Ascending aorta (tissue), 2 donors: ENCODE results near the gene WDFY2. TPM values are rescaled to one million over a fixed set of nuclear protein-coding genes. Genes with fewer than 3 reads are reported as not detected.

ENCODE experiments used
- DNase-seq, 2 donors: peaks; one replicate each; pipeline ENCODE4 v3.0.0-alpha.2; 2019; ENCODE audit warnings: low spot score in 2 of 2
- H3K27ac ChIP-seq, 2 donors: fragments of 200-600 bp; sonication (generic); one replicate each; pipeline ENCODE4 v1.5.1; 2016 to 2017; ENCODE audit warnings: mild to moderate bottlenecking in 1 of 2
- H3K27me3 ChIP-seq: fragments of 200-600 bp; sonication (generic); one replicate; pipeline ENCODE4 v1.5.1; 2017
- H3K36me3 ChIP-seq, 2 donors: fragments of 200-600 bp; sonication (generic); one replicate each; pipeline ENCODE4 v1.5.1; 2016
- H3K4me1 ChIP-seq, 2 donors: fragments of 200-600 bp; sonication (generic); one replicate each; pipeline ENCODE4 v1.5.1; 2016 to 2017; ENCODE audit warnings: mild to moderate bottlenecking in 1 of 2
- H3K4me3 ChIP-seq, 2 donors: fragments of 200-600 bp; sonication (generic); one replicate each; pipeline ENCODE4 v1.5.1; 2016 to 2017; ENCODE audit warnings: mild to moderate bottlenecking in 1 of 2
- H3K9me3 ChIP-seq, 2 donors: fragments of 200-600 bp; sonication (generic); one replicate each; pipeline ENCODE4 v1.5.1; 2016
- intact Hi-C: fragments of 100-400 bp; cut with DNase I; formaldehyde crosslinking; loops from one replicate; pipeline ENCODE4 v1.15.1; 2023
- total RNA-seq: library from RNA; depleted of rRNA; stranded (reverse); fragments of >200 nt; gene quantifications from one replicate; pipeline ENCODE4 v1.1.0, GENCODE V29; 2016
- TF ChIP-seq, protein P1 (sequence below), 3 experiments: fragments of 200-600 bp in 2 of 3; fragments of 450-650 bp in 1 of 3; sonication (generic) in 2 of 3; IDR thresholded peaks; one replicate each; pipeline ENCODE4 v1.5.1; 2016 to 2019; ENCODE audit warnings: antibody characterized with exemption in 3 of 3, mild to moderate bottlenecking in 1 of 3, moderate library complexity in 1 of 3

WDFY2 gene, protein sequence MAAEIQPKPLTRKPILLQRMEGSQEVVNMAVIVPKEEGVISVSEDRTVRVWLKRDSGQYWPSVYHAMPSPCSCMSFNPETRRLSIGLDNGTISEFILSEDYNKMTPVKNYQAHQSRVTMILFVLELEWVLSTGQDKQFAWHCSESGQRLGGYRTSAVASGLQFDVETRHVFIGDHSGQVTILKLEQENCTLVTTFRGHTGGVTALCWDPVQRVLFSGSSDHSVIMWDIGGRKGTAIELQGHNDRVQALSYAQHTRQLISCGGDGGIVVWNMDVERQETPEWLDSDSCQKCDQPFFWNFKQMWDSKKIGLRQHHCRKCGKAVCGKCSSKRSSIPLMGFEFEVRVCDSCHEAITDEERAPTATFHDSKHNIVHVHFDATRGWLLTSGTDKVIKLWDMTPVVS
- total RNA-seq, result 6.1 TPM

DNA sequence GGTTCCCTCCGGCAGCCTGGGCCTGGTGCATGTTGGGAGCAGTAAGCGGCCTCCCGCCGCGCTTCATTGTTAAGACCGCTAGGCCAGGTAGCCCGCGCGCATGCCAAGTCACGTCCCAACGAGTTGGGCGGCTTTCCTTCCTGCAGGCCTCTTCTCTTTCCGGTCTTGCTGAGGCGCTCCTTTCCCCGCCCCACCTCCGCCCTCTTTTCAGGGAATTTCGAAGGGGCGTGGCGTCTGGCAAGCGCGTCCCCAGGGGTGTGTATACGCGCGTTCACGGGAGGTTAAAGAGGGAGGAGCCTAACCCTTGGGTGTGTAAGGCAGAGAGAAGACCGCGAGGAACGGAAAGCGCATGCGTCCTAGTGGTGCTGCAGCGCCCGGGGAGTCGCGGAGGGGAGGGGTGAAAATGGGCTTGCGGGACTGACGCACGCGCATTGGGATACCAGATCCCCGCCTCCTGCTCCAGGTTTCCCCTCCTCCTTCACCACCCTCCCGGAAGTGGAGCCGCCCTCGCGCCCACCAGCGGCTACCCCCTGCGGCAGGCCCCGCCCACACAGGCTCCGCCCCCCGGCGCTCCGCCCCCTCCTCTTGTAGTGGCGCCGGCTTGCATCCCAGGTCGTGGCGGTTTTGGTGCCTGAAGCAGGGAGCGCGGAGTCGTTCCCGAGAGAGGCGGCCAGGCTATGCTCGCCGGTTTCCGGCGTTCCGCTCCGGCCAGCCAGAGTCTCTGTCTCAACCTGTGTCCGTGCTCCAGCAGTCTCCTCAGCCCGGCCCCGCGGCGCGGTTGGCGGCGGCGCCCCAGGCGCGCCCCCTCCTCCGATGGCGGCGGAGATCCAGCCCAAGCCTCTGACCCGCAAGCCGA is at the start of gene WDFY2:
WDFY2 (plus strand) TSS at position 588 of the 856 bp plus-strand sequence; CDS start at position 814, 226 bp downstream.
- Histone ChIP-seq H3K27ac (peak within 1 kb of the TSS; percentile 84 to 89), H3K9me3 (no peaks in the 10 kb centered on the region), H3K36me3 (no peaks in the 10 kb centered on the region), H3K4me1 (peaks cover 0 to 8% of the 10 kb centered on the region in 2 donors), H3K27me3 (no peaks in the 10 kb centered on the region), H3K4me3 (peak within 1 kb of the TSS; percentile 79 to 90)
- DNase-seq, result peak; percentile 99 to 100
- TF ChIP-seq, protein P1, sequence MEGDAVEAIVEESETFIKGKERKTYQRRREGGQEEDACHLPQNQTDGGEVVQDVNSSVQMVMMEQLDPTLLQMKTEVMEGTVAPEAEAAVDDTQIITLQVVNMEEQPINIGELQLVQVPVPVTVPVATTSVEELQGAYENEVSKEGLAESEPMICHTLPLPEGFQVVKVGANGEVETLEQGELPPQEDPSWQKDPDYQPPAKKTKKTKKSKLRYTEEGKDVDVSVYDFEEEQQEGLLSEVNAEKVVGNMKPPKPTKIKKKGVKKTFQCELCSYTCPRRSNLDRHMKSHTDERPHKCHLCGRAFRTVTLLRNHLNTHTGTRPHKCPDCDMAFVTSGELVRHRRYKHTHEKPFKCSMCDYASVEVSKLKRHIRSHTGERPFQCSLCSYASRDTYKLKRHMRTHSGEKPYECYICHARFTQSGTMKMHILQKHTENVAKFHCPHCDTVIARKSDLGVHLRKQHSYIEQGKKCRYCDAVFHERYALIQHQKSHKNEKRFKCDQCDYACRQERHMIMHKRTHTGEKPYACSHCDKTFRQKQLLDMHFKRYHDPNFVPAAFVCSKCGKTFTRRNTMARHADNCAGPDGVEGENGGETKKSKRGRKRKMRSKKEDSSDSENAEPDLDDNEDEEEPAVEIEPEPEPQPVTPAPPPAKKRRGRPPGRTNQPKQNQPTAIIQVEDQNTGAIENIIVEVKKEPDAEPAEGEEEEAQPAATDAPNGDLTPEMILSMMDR (IDR thresholded peaks at IDR 0.05), result peak in 1 of 3 experiments; percentile 6
- intact Hi-C loops, result loop anchor here (1.0 to 10.0 kb wide), 6 partner anchors 111 to 1647 kb away; partner anchors contain the start of genes ALG11, INTS6 and SPRYD7

DNA sequence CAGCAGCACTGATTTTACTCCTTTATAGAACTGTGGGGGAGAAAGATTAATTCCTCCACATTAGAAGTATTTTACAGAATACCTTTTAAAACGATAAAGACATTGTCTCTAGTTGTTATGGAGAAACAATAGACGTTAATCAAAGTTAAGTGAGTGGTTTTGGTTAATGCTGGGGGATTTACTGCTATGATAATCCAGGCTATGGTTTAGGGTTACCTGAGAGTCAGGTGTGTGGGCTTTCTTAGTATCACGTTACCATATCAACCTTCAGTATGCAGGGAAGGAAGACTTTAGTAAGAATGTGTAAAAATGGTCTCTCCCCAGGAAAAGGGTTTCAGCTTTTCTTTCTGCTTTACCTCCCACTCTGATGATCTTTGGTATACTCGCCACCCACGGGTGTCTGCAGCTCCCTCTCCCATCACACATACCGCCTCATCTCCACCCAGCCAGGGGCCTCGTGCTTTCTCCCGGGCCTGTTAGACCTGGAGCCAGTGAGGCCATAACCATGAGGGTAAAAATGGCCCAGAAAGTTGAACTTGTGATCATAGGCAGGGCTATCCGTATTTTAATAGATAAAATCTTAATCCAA is 45.6 kb upstream of the WDFY2 start:
- no peak for DNase-seq
- no peaks in the 10 kb centered on the region for H3K36me3 ChIP-seq
- no peaks in the 10 kb centered on the region for H3K4me1 ChIP-seq
- intact Hi-C loops, result no loop called here
- no peak overlapping the region for H3K27ac ChIP-seq
- TF ChIP-seq, protein P1 (IDR thresholded peaks at IDR 0.05), result no peak
- H3K4me3 ChIP-seq, result no peak overlapping the region
- H3K27me3 ChIP-seq, result no peaks in the 10 kb centered on the region
- H3K9me3 ChIP-seq, result no peaks in the 10 kb centered on the region

DNA sequence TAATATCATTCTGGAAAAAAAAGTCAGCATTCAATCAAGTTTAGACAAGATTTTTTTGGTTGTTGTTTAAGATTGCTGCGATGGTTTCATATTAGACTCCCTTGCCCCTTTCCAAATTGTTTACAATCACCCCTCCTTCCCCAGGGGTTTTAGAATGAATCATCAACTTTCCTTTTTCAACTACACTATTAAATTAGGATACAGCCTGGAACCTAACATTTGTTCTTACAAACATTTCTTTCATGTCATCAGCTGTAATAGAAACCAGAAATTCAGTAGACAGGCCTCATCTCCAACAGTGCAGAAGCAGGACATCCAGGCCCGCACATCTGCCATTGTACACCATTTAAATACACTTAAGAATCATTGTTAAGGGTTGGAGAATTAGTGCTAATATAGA is 44.4 kb upstream of the WDFY2 start:
- intact Hi-C loops, result no loop called here
- Histone ChIP-seq H3K27ac (no peak overlapping the region), H3K36me3 (no peaks in the 10 kb centered on the region), H3K27me3 (no peaks in the 10 kb centered on the region), H3K4me3 (no peak overlapping the region), H3K4me1 (no peaks in the 10 kb centered on the region), H3K9me3 (no peaks in the 10 kb centered on the region)
- DNase-seq, result no peak
- TF ChIP-seq, protein P1 (IDR thresholded peaks at IDR 0.05), result no peak

DNA sequence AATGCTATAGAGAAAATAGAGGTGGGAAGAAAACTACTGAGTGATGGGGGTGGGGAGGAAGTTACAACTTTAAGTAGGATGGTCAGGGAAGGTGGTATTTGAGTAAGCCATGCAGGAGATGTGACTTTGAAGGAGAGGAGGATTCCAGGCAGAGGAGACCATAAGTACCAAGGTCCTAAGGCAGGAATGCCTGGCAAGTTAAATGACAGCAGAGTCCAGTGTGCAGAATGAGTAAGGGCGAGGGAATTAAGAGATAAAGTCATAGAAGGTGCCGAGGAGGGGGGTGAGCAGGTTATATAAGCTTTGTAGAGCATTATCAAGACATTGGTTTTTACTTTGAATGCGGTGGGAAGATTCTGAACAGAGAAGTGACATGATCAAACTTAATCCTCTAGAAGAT is 43.2 kb upstream of the WDFY2 start:
- Histone ChIP-seq H3K27ac (no peak overlapping the region), H3K36me3 (no peaks in the 10 kb centered on the region), H3K4me1 (no peaks in the 10 kb centered on the region), H3K4me3 (no peak overlapping the region), H3K9me3 (no peaks in the 10 kb centered on the region), H3K27me3 (no peaks in the 10 kb centered on the region)
- DNase-seq, result no peak
- intact Hi-C loops, result no loop called here
- TF ChIP-seq, protein P1 (IDR thresholded peaks at IDR 0.05), result no peak

DNA sequence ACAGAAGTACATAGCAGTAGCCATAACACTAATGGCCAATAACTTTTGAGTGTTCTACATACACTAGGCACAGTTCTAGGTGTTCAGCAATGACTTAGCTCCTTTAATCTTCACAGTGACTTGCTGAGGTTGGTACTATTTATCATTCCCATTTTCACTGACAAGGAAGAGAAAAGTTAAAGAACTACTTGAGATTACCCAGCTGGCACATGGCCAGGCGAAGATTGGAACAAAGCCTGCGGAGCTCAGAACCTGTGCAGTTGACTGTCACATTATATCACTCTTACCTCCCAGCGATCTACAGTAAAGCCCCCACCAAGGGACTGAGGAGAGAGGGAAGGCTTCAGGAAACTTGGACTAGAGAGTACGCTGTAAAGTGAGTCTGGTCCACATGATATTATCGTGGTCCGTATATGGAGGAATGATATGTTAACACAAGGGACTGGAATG is 42.4 kb upstream of the WDFY2 start:
- H3K27ac ChIP-seq, result no peak overlapping the region
- H3K9me3 ChIP-seq, result no peaks in the 10 kb centered on the region
- no peaks in the 10 kb centered on the region for H3K36me3 ChIP-seq
- no peak for DNase-seq
- no peaks in the 10 kb centered on the region for H3K4me1 ChIP-seq
- TF ChIP-seq, protein P1 (IDR thresholded peaks at IDR 0.05), result no peak
- no peaks in the 10 kb centered on the region for H3K27me3 ChIP-seq
- H3K4me3 ChIP-seq, result no peak overlapping the region
- intact Hi-C loops, result no loop called here
